WTC11 (cell line): Measurements from ENCODE around the gene EVL.
"Not testable (repeated sequence)": the region's sequence is repeated elsewhere in the genome, so short reads cannot be mapped to it uniquely, and the experiment has no call there.

ENCODE experiments used
- ATF2 ChIP-seq: sonication (generic); formaldehyde crosslinking; IDR thresholded peaks from 2 replicates; pipeline ENCODE4 v1.8.1; 2022; ENCODE audit warnings: low read depth, missing genetic modification reagents, borderline replicate concordance
- CTCF ChIP-seq: fragments of 200-600 bp; IDR thresholded peaks from 2 replicates; pipeline ENCODE4 v1.8.0; 2022; ENCODE audit warnings: antibody characterized with exemption
- E2F5 ChIP-seq: sonication (generic); formaldehyde crosslinking; IDR thresholded peaks from 2 replicates; pipeline ENCODE4 v1.8.1; 2022; ENCODE audit warnings: mild to moderate bottlenecking, moderate library complexity, missing genetic modification reagents
- ELF4 ChIP-seq: sonication (generic); formaldehyde crosslinking; IDR thresholded peaks from 2 replicates; pipeline ENCODE4 v1.8.1; 2022; ENCODE audit warnings: low read depth, mild to moderate bottlenecking, moderate library complexity, missing genetic modification reagents
- FOXP1 ChIP-seq: sonication (generic); formaldehyde crosslinking; IDR thresholded peaks from 2 replicates; pipeline ENCODE4 v1.8.0; 2022; ENCODE audit warnings: missing genetic modification reagents, mild to moderate bottlenecking, moderate library complexity, borderline replicate concordance
- HMGXB4 ChIP-seq: sonication (generic); formaldehyde crosslinking; IDR thresholded peaks from 2 replicates; pipeline ENCODE4 v1.8.1; 2023; ENCODE audit warnings: mild to moderate bottlenecking, moderate library complexity, missing genetic modification reagents
- IRF1 ChIP-seq: sonication (generic); formaldehyde crosslinking; IDR thresholded peaks from 2 replicates; pipeline ENCODE4 v1.8.0; 2023; ENCODE audit warnings: missing genetic modification reagents
- ZNF281 ChIP-seq: sonication (generic); formaldehyde crosslinking; IDR thresholded peaks from 2 replicates; pipeline ENCODE4 v1.8.0; 2023; ENCODE audit warnings: mild to moderate bottlenecking, missing genetic modification reagents
- ZNF512 ChIP-seq: sonication (generic); formaldehyde crosslinking; IDR thresholded peaks from 2 replicates; pipeline ENCODE4 v1.8.1; 2022; ENCODE audit warnings: missing genetic modification reagents, borderline replicate concordance

GRCh38 chr14:100030006-100030405, 35.2 kb upstream of the EVL start:
- not testable (repeated sequence) for TF ChIP-seq ATF2 (CRISPR knock-in tag); FOXP1; E2F5 (CRISPR knock-in tag); ZNF512 (CRISPR knock-in tag); HMGXB4 (CRISPR knock-in tag); CTCF; ZNF281 (CRISPR knock-in tag); IRF1; ELF4 (CRISPR knock-in tag)
